Activated B cell treated with CpG ODN at 0.5 μM for 24 hours (primary cell): ENCODE results near the gene NF1. TPM values are rescaled to one million over a fixed set of nuclear protein-coding genes. Genes with fewer than 3 reads are reported as not detected.

Experiments
- ATAC-seq: fragments of 200-7000 bp; cut with Tn5 transposase; one replicate; pipeline ENCODE4 v1.10.0; 2021; ENCODE audit warnings: low read depth, mild to moderate bottlenecking, moderate library complexity
- CTCF ChIA-PET: fragments of 350-600 bp; sonication (Branson Sonifier 250); formaldehyde crosslinking; loops from one replicate; lab custom pipeline; 2021; ENCODE audit warnings: antibody characterized with exemption; lab: Charles Lee
- POLR2A ChIA-PET: fragments of 350-600 bp; sonication (Branson Sonifier 250); formaldehyde crosslinking; loops from one replicate; lab custom pipeline; 2021; ENCODE audit warnings: antibody characterized with exemption; lab: Charles Lee
- DNase-seq: peaks from one replicate; pipeline ENCODE4 v3.0.0; 2022
- H3K27ac Mint-ChIP-seq: one replicate; pipeline ENCODE4 v1.8.0; 2020; ENCODE audit warnings: mixed read lengths
- H3K27me3 Mint-ChIP-seq: one replicate; pipeline ENCODE4 v1.8.0; 2021; ENCODE audit warnings: mixed read lengths
- H3K36me3 Mint-ChIP-seq: one replicate; pipeline ENCODE4 v1.8.0; 2021; ENCODE audit warnings: low read depth, mixed read lengths
- H3K4me1 Mint-ChIP-seq: one replicate; pipeline ENCODE4 v1.8.0; 2021; ENCODE audit warnings: mixed read lengths
- H3K4me3 Mint-ChIP-seq: one replicate; pipeline ENCODE4 v1.8.0; 2020; ENCODE audit warnings: mild to moderate bottlenecking, mixed read lengths
- H3K9me3 Mint-ChIP-seq: one replicate; pipeline ENCODE4 v1.8.0; 2020; ENCODE audit warnings: mixed read lengths
- CTCF ChIP-seq: fragments of 200-600 bp; IDR thresholded peaks from one replicate; pipeline ENCODE4 v1.8.0; 2022; ENCODE audit warnings: antibody characterized with exemption, mild to moderate bottlenecking
- intact Hi-C: fragments of 100-400 bp; cut with micrococcal nuclease; formaldehyde crosslinking; loops from one replicate; pipeline ENCODE4 v1.15.1; 2024
- total RNA-seq: library from RNA; stranded (reverse); gene quantifications from 2 replicates; pipeline ENCODE4 v1.2.3, GENCODE V29; 2022

The NF1 gene
- total RNA-seq, 1 donor from 2014 or later = 27.4 TPM

GRCh38 chr17:31236137-31236536 is 141.4 kb downstream of the NF1 start:
- Mint-ChIP-seq H3K27me3 (no peaks in the 10 kb centered on the region), H3K4me3 (no peak overlapping the region), H3K36me3 (peaks cover 30% of the 10 kb centered on the region), H3K27ac (no peak overlapping the region), H3K4me1 (peaks cover 12% of the 10 kb centered on the region), H3K9me3 (no peaks in the 10 kb centered on the region)
- ChIA-PET POLR2A (no interaction called here), CTCF (no interaction called here)
- DNase-seq (no peak), ATAC-seq (no peak)
- intact Hi-C loops = no loop called here
- TF ChIP-seq CTCF = no peak

- ATAC-seq = no peak
- no peaks in the 10 kb centered on the region for H3K9me3 Mint-ChIP-seq
- DNase-seq = no peak
- TF ChIP-seq CTCF = no peak
- ChIA-PET POLR2A (no interaction called here), CTCF (no interaction called here)
- no peak overlapping the region for H3K4me3 Mint-ChIP-seq
- intact Hi-C loops = no loop called here
- no peak overlapping the region for H3K27ac Mint-ChIP-seq
- H3K27me3 Mint-ChIP-seq = no peaks in the 10 kb centered on the region
- H3K4me1 Mint-ChIP-seq = peaks cover 9% of the 10 kb centered on the region
- peaks cover 35% of the 10 kb centered on the region for H3K36me3 Mint-ChIP-seq
Observed at GRCh38 chr17:31236712-31237111, 141.9 kb downstream of the NF1 start.

- H3K36me3 Mint-ChIP-seq = peaks cover 25% of the 10 kb centered on the region
- no peak for DNase-seq
- H3K27ac Mint-ChIP-seq = no peak overlapping the region
- ChIA-PET POLR2A (no interaction called here), CTCF (no interaction called here)
- H3K4me3 Mint-ChIP-seq = no peak overlapping the region
- TF ChIP-seq CTCF = no peak
- intact Hi-C loops = no loop called here
- peaks cover 3% of the 10 kb centered on the region for H3K4me1 Mint-ChIP-seq
- ATAC-seq = no peak
- H3K9me3 Mint-ChIP-seq = no peaks in the 10 kb centered on the region
- no peaks in the 10 kb centered on the region for H3K27me3 Mint-ChIP-seq
Observed at GRCh38 chr17:31241116-31241515, 146.3 kb downstream of the NF1 start.

- DNase-seq (no peak), ATAC-seq (no peak)
- Mint-ChIP-seq H3K4me3 (no peak overlapping the region), H3K27ac (no peak overlapping the region), H3K27me3 (no peaks in the 10 kb centered on the region), H3K9me3 (no peaks in the 10 kb centered on the region), H3K36me3 (peaks cover 5% of the 10 kb centered on the region), H3K4me1 (peaks cover 16% of the 10 kb centered on the region)
- CTCF ChIA-PET = no interaction called here
- intact Hi-C loops = no loop called here
- TF ChIP-seq CTCF = no peak
- POLR2A ChIA-PET = no interaction called here
Observed at GRCh38 chr17:31248986-31249834, 154.4 kb downstream of the NF1 start.

- ATAC-seq = no peak
- intact Hi-C loops = no loop called here
- Mint-ChIP-seq H3K27ac (no peak overlapping the region), H3K4me3 (no peak overlapping the region), H3K4me1 (peaks cover 16% of the 10 kb centered on the region), H3K27me3 (no peaks in the 10 kb centered on the region), H3K36me3 (peaks cover 5% of the 10 kb centered on the region), H3K9me3 (no peaks in the 10 kb centered on the region)
- no peak for TF ChIP-seq CTCF
- POLR2A ChIA-PET = interaction anchor here (0.6 kb wide), 1 partner anchor 241 kb away, joined by 3 read pairs; no protein-coding TSS in a partner anchor
- CTCF ChIA-PET = no interaction called here
- no peak for DNase-seq
Observed at GRCh38 chr17:31249835-31250141, 155.0 kb downstream of the NF1 start.
